ENCODE results near the gene RNF166.

Gene RNF166

GRCh38 chr16:88739139-88739976 is 33.1 kb upstream of the RNF166 start:
- DNase-seq (ENCODE audit: low spot score), result no peak

GRCh38 chr16:88738151-88739084 is 32.2 kb upstream of the RNF166 start:
- DNase-seq (ENCODE audit: low spot score), result peak; percentile 41

GRCh38 chr16:88737298-88738150 is 31.3 kb upstream of the RNF166 start:
- peak; percentile 56 for DNase-seq (ENCODE audit: low spot score)

- DNase-seq (ENCODE audit: low spot score), result no peak
Observed at GRCh38 chr16:88736496-88736895, 30.3 kb upstream of the RNF166 start.

GRCh38 chr16:88736088-88736487 is 29.9 kb upstream of the RNF166 start:
- DNase-seq (ENCODE audit: low spot score), result no peak

- DNase-seq (ENCODE audit: low spot score), result no peak
Observed at GRCh38 chr16:88735616-88736015, 29.4 kb upstream of the RNF166 start.

- DNase-seq (ENCODE audit: low spot score), result no peak
Observed at GRCh38 chr16:88735121-88735520, 28.9 kb upstream of the RNF166 start.

GRCh38 chr16:88734361-88734728 is 28.1 kb upstream of the RNF166 start:
- no peak for DNase-seq (ENCODE audit: low spot score)

GRCh38 chr16:88733630-88734360 is 27.6 kb upstream of the RNF166 start:
- DNase-seq (ENCODE audit: low spot score), result no peak

- DNase-seq (ENCODE audit: low spot score), result no peak
Observed at GRCh38 chr16:88732961-88733294, 26.7 kb upstream of the RNF166 start.

- no peak for DNase-seq (ENCODE audit: low spot score)
Observed at GRCh38 chr16:88732172-88732960, 26.2 kb upstream of the RNF166 start.

- no peak for DNase-seq (ENCODE audit: low spot score)
Observed at GRCh38 chr16:88731699-88732098, 25.5 kb upstream of the RNF166 start.

GRCh38 chr16:88730632-88731607 is 24.7 kb upstream of the RNF166 start:
- no peak for DNase-seq (ENCODE audit: low spot score)

- DNase-seq (ENCODE audit: low spot score), result no peak
Observed at GRCh38 chr16:88727871-88728270, 21.7 kb upstream of the RNF166 start.

- DNase-seq (ENCODE audit: low spot score), result no peak
Observed at GRCh38 chr16:88726981-88727380, 20.8 kb upstream of the RNF166 start.

- no peak for DNase-seq (ENCODE audit: low spot score)
Observed at GRCh38 chr16:88726408-88726749, 20.2 kb upstream of the RNF166 start.

GRCh38 chr16:88725609-88726407 is 19.6 kb upstream of the RNF166 start:
- no peak for DNase-seq (ENCODE audit: low spot score)

- DNase-seq (ENCODE audit: low spot score), result no peak
Observed at GRCh38 chr16:88724855-88725555, 18.8 kb upstream of the RNF166 start.
